HG02970 (cell line): ENCODE data around the gene KLF13.

ENCODE experiments used
- ATAC-seq: cut with Tn5 transposase; IDR thresholded peaks from one replicate; pipeline ENCODE4 v1.9.1; 2021; ENCODE audit warnings: mild to moderate bottlenecking, moderate library complexity, moderate number of reproducible peaks; ENCODE audit not compliant: unreplicated experiment, low FRiP score

Gene KLF13

GRCh38 chr15:31397851-31398661 is 71.4 kb downstream of the KLF13 start:
- ATAC-seq, result no peak

GRCh38 chr15:31398677-31399301 is 72.2 kb downstream of the KLF13 start:
- ATAC-seq, result no peak

- ATAC-seq, result no peak
Observed at GRCh38 chr15:31399544-31400171, 73.0 kb downstream of the KLF13 start.

- ATAC-seq, result no peak
Observed at GRCh38 chr15:31400222-31400927, 73.7 kb downstream of the KLF13 start.

GRCh38 chr15:31401282-31401681 is 74.6 kb downstream of the KLF13 start:
- no peak for ATAC-seq

- ATAC-seq, result no peak
Observed at GRCh38 chr15:31402003-31402402, 75.4 kb downstream of the KLF13 start.

- no peak for ATAC-seq
Observed at GRCh38 chr15:31402511-31403056, 75.9 kb downstream of the KLF13 start.

GRCh38 chr15:31403096-31403495 is 76.5 kb downstream of the KLF13 start:
- no peak for ATAC-seq

- no peak for ATAC-seq
Observed at GRCh38 chr15:31403606-31404005, 77.0 kb downstream of the KLF13 start.

GRCh38 chr15:31404345-31404744 is 77.7 kb downstream of the KLF13 start:
- no peak for ATAC-seq

- no peak for ATAC-seq
Observed at GRCh38 chr15:31405200-31405920, 78.7 kb downstream of the KLF13 start.

GRCh38 chr15:31407376-31407775 is 80.7 kb downstream of the KLF13 start:
- no peak for ATAC-seq

- ATAC-seq, result no peak
Observed at GRCh38 chr15:31407851-31408250, 81.2 kb downstream of the KLF13 start.

GRCh38 chr15:31408724-31409123 is 82.1 kb downstream of the KLF13 start:
- ATAC-seq, result no peak

GRCh38 chr15:31409171-31409570 is 82.5 kb downstream of the KLF13 start:
- no peak for ATAC-seq

GRCh38 chr15:31412824-31413223 is 86.2 kb downstream of the KLF13 start:
- ATAC-seq, result no peak

- no peak for ATAC-seq
Observed at GRCh38 chr15:31415201-31415600, 88.6 kb downstream of the KLF13 start.

GRCh38 chr15:31419820-31420219 is 93.2 kb downstream of the KLF13 start:
- ATAC-seq, result no peak

GRCh38 chr15:31427411-31427810 is 100.8 kb downstream of the KLF13 start:
- ATAC-seq, result no peak
